PC-9 (cell line): ENCODE results near the gene VPS13D. TPM values are rescaled to one million over a fixed set of nuclear protein-coding genes. Genes with fewer than 3 reads are reported as not detected.

Experiments
- BruUV-seq: library from RNA; stranded (reverse); fragments of 400-500 nt; replicated peaks from 2 replicates; lab custom pipeline; 2021; lab: Mats Ljungman, UMichigan
- CTCF ChIA-PET: fragments of 300-600 bp; sonication (Branson Sonifier 250); formaldehyde crosslinking; loops from one replicate; lab custom pipeline; 2022; ENCODE audit warnings: antibody characterized with exemption; lab: Charles Lee
- POLR2A ChIA-PET: fragments of 300-600 bp; sonication (Branson Sonifier 250); formaldehyde crosslinking; loops from one replicate; lab custom pipeline; 2022; ENCODE audit warnings: antibody characterized with exemption; ENCODE audit not compliant: unreplicated experiment; lab: Charles Lee
- DNase-seq, 2 experiments: peaks; one replicate each; pipeline versions ENCODE4 v3.0.0 to v3.0.0-alpha.2; 2015 to 2022; ENCODE audit warnings: mixed read lengths in 1 of 2
- H2AFZ ChIP-seq: fragments of 200-600 bp; sonication (generic); 2 replicates; pipeline ENCODE4 v1.8.1; 2017; ENCODE audit warnings: antibody characterized with exemption
- H3F3A ChIP-seq: fragments of 200-600 bp; sonication (generic); 2 replicates; pipeline ENCODE4 v1.8.1; 2017; ENCODE audit warnings: antibody characterized with exemption, mild to moderate bottlenecking, low read depth; ENCODE audit not compliant: insufficient read depth
- H3K27ac ChIP-seq: fragments of 200-600 bp; sonication (generic); 2 replicates; pipeline ENCODE4 v1.6.1; 2016; ENCODE audit warnings: mixed run types
- H3K27me3 ChIP-seq: fragments of 200-600 bp; sonication (generic); 2 replicates; pipeline ENCODE4 v1.6.1; 2016; ENCODE audit warnings: low read depth, mixed run types; ENCODE audit not compliant: insufficient read depth
- H3K36me3 ChIP-seq: fragments of 200-600 bp; sonication (generic); 2 replicates; pipeline ENCODE4 v1.6.1; 2016; ENCODE audit warnings: low read depth, mixed run types
- H3K4me1 ChIP-seq: fragments of 200-600 bp; sonication (generic); replicated peaks from 2 replicates; pipeline ENCODE4 v1.6.1; 2016; ENCODE audit warnings: mixed run types; ENCODE audit not compliant: insufficient read depth
- H3K4me2 ChIP-seq: fragments of 200-600 bp; sonication (generic); 2 replicates; pipeline ENCODE4 v1.6.1; 2017; ENCODE audit warnings: mixed run types
- H3K4me3 ChIP-seq: fragments of 200-600 bp; sonication (generic); 2 replicates; pipeline ENCODE4 v1.6.1; 2016; ENCODE audit warnings: mixed run types
- H3K79me2 ChIP-seq: fragments of 200-600 bp; sonication (generic); 2 replicates; pipeline ENCODE4 v1.6.1; 2017; ENCODE audit warnings: low read depth, mixed run types
- H3K9me2 ChIP-seq: fragments of 200-600 bp; sonication (generic); 2 replicates; pipeline ENCODE4 v1.8.1; 2017; ENCODE audit warnings: mild to moderate bottlenecking; ENCODE audit not compliant: insufficient read depth
- H3K9me3 ChIP-seq: fragments of 200-600 bp; sonication (generic); 2 replicates; pipeline ENCODE4 v1.8.1; 2016; ENCODE audit warnings: low read depth; ENCODE audit not compliant: insufficient read depth
- H4K20me1 ChIP-seq: fragments of 200-600 bp; sonication (generic); 2 replicates; pipeline ENCODE4 v1.8.1; 2017; ENCODE audit not compliant: insufficient read depth
- CTCF ChIP-seq: fragments of 200-600 bp; sonication (generic); conservative IDR thresholded peaks from 2 replicates; pipeline ENCODE4 v1.6.1; 2017; ENCODE audit warnings: mixed run types, antibody characterized with exemption, mild to moderate bottlenecking, moderate library complexity
- EZH2 ChIP-seq: fragments of 200-600 bp; sonication (generic); IDR thresholded peaks from 2 replicates; pipeline ENCODE4 v1.8.0; 2017; ENCODE audit warnings: antibody characterized with exemption, low read depth
- intact Hi-C: fragments of 100-400 bp; cut with micrococcal nuclease; formaldehyde crosslinking; loops from one replicate; pipeline ENCODE4 v1.10.0; 2022; ENCODE audit not compliant: unreplicated experiment
- total RNA-seq: library from RNA; stranded (reverse); gene quantifications from 2 replicates; pipeline ENCODE4 v1.2.3, GENCODE V29; 2021

Gene VPS13D
- total RNA-seq, 1 experiment from 2014 or later: 36.2 TPM

GRCh38 chr1:12336413-12336812, 106.6 kb downstream of the VPS13D start:
- Histone ChIP-seq H3K4me1 (no peaks in the 10 kb centered on the region), H2AFZ (no peak overlapping the region), H3K9me3 (no peaks in the 10 kb centered on the region), H3K4me3 (no peak overlapping the region), H3K79me2 (no peaks in the 10 kb centered on the region), H3K27me3 (no peaks in the 10 kb centered on the region), H3K36me3 (0 out of 2 replicates have a peak, but pooled peaks cover 6% of the 10 kb centered on the region), H3F3A (no peaks in the 10 kb centered on the region), H4K20me1 (no peaks in the 10 kb centered on the region), H3K27ac (no peak overlapping the region), H3K4me2 (no peak overlapping the region), H3K9me2 (no peaks in the 10 kb centered on the region)
- ChIA-PET CTCF (no interaction called here), POLR2A (no interaction called here)
- TF ChIP-seq EZH2 (no peak), CTCF (no peak)
- no peak for DNase-seq
- intact Hi-C loops: no loop called here
- no TSS peak for BruUV-seq

- no peak overlapping the region for H3K4me2 ChIP-seq
- ChIA-PET CTCF (no interaction called here), POLR2A (no interaction called here)
- intact Hi-C loops: no loop called here
- no peak for TF ChIP-seq CTCF
- TF ChIP-seq EZH2: no peak
- no peak overlapping the region for H2AFZ ChIP-seq
- H3K9me2 ChIP-seq: no peaks in the 10 kb centered on the region
- H3K79me2 ChIP-seq: no peaks in the 10 kb centered on the region
- no peak overlapping the region for H3K4me3 ChIP-seq
- BruUV-seq: no TSS peak
- H3K9me3 ChIP-seq: no peaks in the 10 kb centered on the region
- DNase-seq: no peak
- H3F3A ChIP-seq: no peaks in the 10 kb centered on the region
- H3K27ac ChIP-seq: no peak overlapping the region
- H3K4me1 ChIP-seq: no peaks in the 10 kb centered on the region
- H3K27me3 ChIP-seq: no peaks in the 10 kb centered on the region
- no peaks in the 10 kb centered on the region for H4K20me1 ChIP-seq
- 0 out of 2 replicates have a peak, but pooled peaks cover 6% of the 10 kb centered on the region for H3K36me3 ChIP-seq
These were observed 108.2 kb downstream of the VPS13D start for GRCh38 chr1:12338017-12338416.

GRCh38 chr1:12338823-12339222, 109.0 kb downstream of the VPS13D start:
- Histone ChIP-seq H3K79me2 (no peaks in the 10 kb centered on the region), H2AFZ (no peak overlapping the region), H3K4me2 (no peak overlapping the region), H3K9me2 (no peaks in the 10 kb centered on the region), H3K27ac (no peak overlapping the region), H3K27me3 (no peaks in the 10 kb centered on the region), H3K36me3 (0 out of 2 replicates have a peak, but pooled peaks cover 2% of the 10 kb centered on the region), H3K4me3 (no peak overlapping the region), H4K20me1 (no peaks in the 10 kb centered on the region), H3K9me3 (no peaks in the 10 kb centered on the region), H3F3A (no peaks in the 10 kb centered on the region), H3K4me1 (no peaks in the 10 kb centered on the region)
- no peak for TF ChIP-seq EZH2
- TF ChIP-seq CTCF: no peak
- CTCF ChIA-PET: no interaction called here
- no TSS peak for BruUV-seq
- POLR2A ChIA-PET: no interaction called here
- intact Hi-C loops: no loop called here
- DNase-seq: no peak
